K562 (cell line): ENCODE measurements around the gene PUSL1. TPM values are rescaled to one million over a fixed set of nuclear protein-coding genes. Genes with fewer than 3 reads are reported as not detected.
A peak's percentile ranks its signal among the peaks of the same experiment; 100 is the strongest.

ENCODE experiments used
- ATAC-seq: fragments of 200-7000 bp; cut with Tn5 transposase; 3 replicates; pipeline ENCODE4 v1.9.1; 2020; ENCODE audit warnings: moderate library complexity
- BruUV-seq: library from RNA; stranded (reverse); fragments of 400-500 nt; replicated peaks from 2 replicates; lab custom pipeline; 2021; lab: Mats Ljungman, UMichigan
- CTCF ChIA-PET: fragments of 300-600 bp; formaldehyde crosslinking; extraction: SDS; loops from one replicate; lab custom pipeline; 2021; ENCODE audit warnings: low intra/inter-chr PET ratio; lab: Yijun Ruan, JAX
- POLR2A ChIA-PET: fragments of 300-600, 350-650 bp; sonication (Branson Sonifier 250); formaldehyde crosslinking; extraction: SDS; loops from one replicate; lab custom pipeline; 2021; ENCODE audit warnings: antibody characterized with exemption, inconsistent platforms; lab: Yijun Ruan, JAX
- DNase-seq, 4 experiments: peaks; one replicate each; pipeline versions ENCODE4 v3.0.0 to v3.0.0-alpha.2; 2011 to 2018; ENCODE audit warnings: low spot score in 3 of 4, mixed read lengths in 3 of 4; ENCODE audit errors: extremely low read depth in 1 of 4
- FAIRE-seq: peaks from 2 replicates; lab custom pipeline; 2011; peaks lifted over from hg19 to GRCh38; lab: Jason Lieb, UNC
- H2AFZ ChIP-seq: 2 replicates; pipeline ENCODE4 v1.6.0; 2011; ENCODE audit warnings: low read depth, low read length, control low read depth, inconsistent platforms
- H3K27ac ChIP-seq: fragments of 200-600 bp; 3 replicates; pipeline ENCODE4 v1.8.0; 2011; ENCODE audit warnings: low read depth, mild to moderate bottlenecking, control low read depth, inconsistent platforms, low read length, moderate library complexity, mixed read lengths; ENCODE audit errors: extremely low read depth
- H3K27me3 ChIP-seq, 2 experiments: fragments of 300-600 bp in 1 of 2; 2 replicates in 1 of 2; 3 replicates in 1 of 2; pipeline versions ENCODE4 v1.6.0 to v1.8.0; 2011; ENCODE audit warnings: inconsistent platforms in 2 of 2, low read length in 2 of 2, mild to moderate bottlenecking in 1 of 2, mixed read lengths in 1 of 2, moderate library complexity in 1 of 2; ENCODE audit not compliant: control insufficient read depth in 2 of 2, insufficient read depth in 2 of 2
- H3K36me3 ChIP-seq: fragments of 300-600 bp; 3 replicates; pipeline ENCODE4 v1.8.0; 2011; ENCODE audit warnings: mild to moderate bottlenecking, low read length, inconsistent platforms; ENCODE audit not compliant: control insufficient read depth, insufficient read depth
- H3K4me1 ChIP-seq, 2 experiments: fragments of 200-600 bp in 1 of 2; replicated peaks in 1 of 2; 2 replicates in 1 of 2; 3 replicates in 1 of 2; pipeline versions ENCODE4 v1.5.1 to v1.8.0; 2011; ENCODE audit warnings: inconsistent platforms in 2 of 2, low read length in 2 of 2, mild to moderate bottlenecking in 1 of 2, mixed read lengths in 1 of 2, moderate library complexity in 1 of 2; ENCODE audit not compliant: control insufficient read depth in 2 of 2, insufficient read depth in 2 of 2
- H3K4me2 ChIP-seq: 2 replicates; pipeline ENCODE4 v1.6.1; 2011; ENCODE audit warnings: low read length, control low read depth, inconsistent platforms, mixed read lengths; ENCODE audit not compliant: insufficient read depth
- H3K4me3 ChIP-seq: fragments of 200-600 bp; sonication (generic), shearing (Covaris generic); 2 replicates; pipeline ENCODE4 v1.5.1; 2016; ENCODE audit warnings: control low read depth, inconsistent platforms
- H3K79me2 ChIP-seq: fragments of 200-600 bp; 3 replicates; pipeline ENCODE4 v1.8.0; 2011; ENCODE audit warnings: low read length, inconsistent platforms; ENCODE audit not compliant: control insufficient read depth, insufficient read depth
- H3K9ac ChIP-seq, 2 experiments: 2 replicates each; pipeline versions ENCODE4 v1.6.0 to v1.6.1; 2011; ENCODE audit warnings: low read depth in 2 of 2, low read length in 2 of 2, control low read depth in 1 of 2, inconsistent platforms in 1 of 2, mild to moderate bottlenecking in 1 of 2, mixed read lengths in 1 of 2; ENCODE audit not compliant: insufficient read depth in 1 of 2
- H3K9me1 ChIP-seq: one replicate; pipeline ENCODE4 v1.6.0; 2011; ENCODE audit warnings: inconsistent platforms, mild to moderate bottlenecking, low read length, moderate library complexity; ENCODE audit not compliant: control insufficient read depth, insufficient read depth
- H3K9me3 ChIP-seq: replicated peaks from 2 replicates; pipeline ENCODE4 v1.5.1; 2011; ENCODE audit warnings: low read depth, low read length, inconsistent platforms; ENCODE audit not compliant: control insufficient read depth, insufficient read depth
- H4K20me1 ChIP-seq: replicated peaks from 2 replicates; pipeline ENCODE4 v1.6.1; 2011; ENCODE audit warnings: low read length, inconsistent platforms, mixed read lengths; ENCODE audit not compliant: control insufficient read depth, insufficient read depth
- ARHGAP35 ChIP-seq: fragments of 450-650 bp; IDR thresholded peaks from 2 replicates; pipeline ENCODE4 v1.6.1; 2018; ENCODE audit not compliant: partially characterized antibody
- BCOR ChIP-seq: fragments of 450-650 bp; IDR thresholded peaks from 2 replicates; pipeline ENCODE4 v1.6.1; 2016
- CBX1 ChIP-seq: sonication (generic); IDR thresholded peaks from 2 replicates; pipeline ENCODE4 v1.6.1; 2016; ENCODE audit warnings: antibody characterized with exemption, low read depth, mild to moderate bottlenecking
- CTBP1 ChIP-seq: fragments of 450-650 bp; IDR thresholded peaks from 2 replicates; pipeline ENCODE4 v1.6.1; 2016; ENCODE audit warnings: borderline replicate concordance
- EGR1 ChIP-seq: fragments of 450-650 bp; conservative IDR thresholded peaks from 2 replicates; pipeline ENCODE4 v1.6.1; 2017; ENCODE audit warnings: mild to moderate bottlenecking
- FUS ChIP-seq: fragments of 200-400 bp; formaldehyde crosslinking; optimal IDR thresholded peaks from 2 replicates; pipeline ENCODE3; 2017; ENCODE audit warnings: low read depth, low read length
- HMGN3 ChIP-seq: IDR thresholded peaks from 2 replicates; pipeline ENCODE4 v1.6.1; 2011; ENCODE audit warnings: borderline replicate concordance, low read depth, mild to moderate bottlenecking, mixed read lengths, low read length; ENCODE audit not compliant: insufficient read length; ENCODE audit errors: extremely low read depth
- MEIS2 ChIP-seq: fragments of 450-650 bp; IDR thresholded peaks from 2 replicates; pipeline ENCODE4 v1.6.1; 2014; ENCODE audit warnings: mild to moderate bottlenecking; ENCODE audit not compliant: partially characterized antibody
- MLLT1 ChIP-seq, 2 experiments: fragments of 450-650 bp; IDR thresholded peaks; 2 replicates each; pipeline ENCODE4 v1.6.1; 2016
- MYNN ChIP-seq, 2 experiments: sonication (generic); formaldehyde crosslinking in 1 of 2; IDR thresholded peaks; 2 replicates each; pipeline versions ENCODE4 v1.5.0 to v1.6.1; 2016 to 2020; ENCODE audit warnings: antibody characterized with exemption in 1 of 2, missing genetic modification reagents in 1 of 2
- NELFE ChIP-seq: IDR thresholded peaks from 2 replicates; pipeline ENCODE4 v1.6.1; 2011; ENCODE audit warnings: mild to moderate bottlenecking; ENCODE audit not compliant: insufficient read depth, insufficient read length
- NR2C1 ChIP-seq, 2 experiments: fragments of 450-650 bp; IDR thresholded peaks; 2 replicates each; pipeline ENCODE4 v1.6.1; 2017; ENCODE audit warnings: mild to moderate bottlenecking in 2 of 2, antibody characterized with exemption in 1 of 2, inconsistent platforms in 1 of 2, missing compliant biosample characterization in 1 of 2, missing genetic modification characterization in 1 of 2
- POLR2A ChIP-seq: fragments of 450-650 bp; conservative IDR thresholded peaks from 2 replicates; pipeline ENCODE4 v1.6.1; 2016
- POLR2AphosphoS2 ChIP-seq: IDR thresholded peaks from 2 replicates; pipeline ENCODE4 v1.6.1; 2012; ENCODE audit warnings: low read length, improper control_type of control experiment
- POLR2AphosphoS5 ChIP-seq: IDR thresholded peaks from 2 replicates; pipeline ENCODE4 v1.6.1; 2011; ENCODE audit warnings: mild to moderate bottlenecking, low read depth, low read length, moderate library complexity; ENCODE audit not compliant: control insufficient read depth, insufficient read depth
- POLR2G ChIP-seq: fragments of 200-400 bp; formaldehyde crosslinking; IDR thresholded peaks from 2 replicates; pipeline ENCODE4 v1.6.1; 2017; ENCODE audit warnings: low read depth, mild to moderate bottlenecking, antibody characterized with exemption, low read length, moderate library complexity
- RFX7 ChIP-seq: fragments of 250-450 bp; sonication (Bioruptor Pico); IDR thresholded peaks from 2 replicates; pipeline ENCODE4 v1.5.1; 2021; ENCODE audit warnings: mild to moderate bottlenecking
- SIRT6 ChIP-seq: IDR thresholded peaks from one replicate; pipeline ENCODE4 v1.6.1; 2012; ENCODE audit warnings: low read depth, mild to moderate bottlenecking, control low read depth, inconsistent platforms, low read length, moderate library complexity
- SUPT5H ChIP-seq: fragments of 450-650 bp; IDR thresholded peaks from 2 replicates; pipeline ENCODE4 v1.6.1; 2016
- ZBTB33 ChIP-seq: sonication (generic); formaldehyde crosslinking; IDR thresholded peaks from 2 replicates; pipeline ENCODE4 v1.8.1; 2023; ENCODE audit warnings: mild to moderate bottlenecking, missing genetic modification reagents
- ZNF431 ChIP-seq: sonication (generic); formaldehyde crosslinking; IDR thresholded peaks from 2 replicates; pipeline ENCODE4 v1.8.0; 2022; ENCODE audit warnings: mild to moderate bottlenecking, missing genetic modification reagents
- WGBS: fragments of 100-300 bp; shearing (Covaris generic); methylation state at CpG from one replicate; pipeline ENCODE4 v1.1.6; 2016; ENCODE audit warnings: low coverage, mixed read lengths; ENCODE audit not compliant: insufficient coverage; ENCODE audit errors: missing lambda C conversion rate; 5-methylcytosine and 5-hydroxymethylcytosine counted together
- in situ Hi-C: fragments of 300-500 bp; cut with MboI; formaldehyde crosslinking; loops from 4 replicates; pipeline ENCODE4 v1.15.0; 2018; ENCODE audit warnings: inconsistent platforms, mixed read lengths
- intact Hi-C: fragments of 100-400 bp; cut with micrococcal nuclease; formaldehyde crosslinking; loops from 2 replicates; pipeline ENCODE4 v1.14.2; 2022
- polyA plus RNA-seq, 8 experiments: library from polyadenylated mRNA; depleted of rRNA in 4 of 8; stranded (reverse) in 5 of 8; unstranded in 3 of 8; fragments of >200 nt; fragmentation: Nextera tagmentation in 2 of 8; fragmentation: Illumina TruSeq in 1 of 8; extraction: Ambion mirVana in 2 of 8; extraction: Trizol in 1 of 8; gene quantifications; 2 replicates each; pipeline versions ENCODE4 v1.2.1 to v1.2.3, GENCODE V29; 2011 to 2014; ENCODE audit warnings: inconsistent platforms in 1 of 8, missing spikeins in 1 of 8
- total RNA-seq, 7 experiments: library from RNA; depleted of rRNA in 6 of 7; stranded (reverse); fragments of >200 nt in 6 of 7; fragmentation: Illumina TruSeq in 2 of 7; extraction: Trizol in 2 of 7; gene quantifications; 2 replicates each; pipeline versions ENCODE4 v1.2.1 to v1.2.3, GENCODE V29; 2011 to 2021; ENCODE audit warnings: low replicate concordance in 1 of 7

PUSL1 gene
- total and polyA plus RNA-seq, 9 of the 15 experiments (the other 6 are each of a cell fraction or from before 2014, with no cell fraction given): 0.62 to 86.9 (median 13.6) TPM

- no TSS peak for BruUV-seq
- Histone ChIP-seq H2AFZ (no peak overlapping the region), H3K9me3 (peaks cover 6% of the 10 kb centered on the region), H3K4me3 (no peak overlapping the region), H3K27me3 (no peaks in the 10 kb centered on the region), H3K27ac (no peak overlapping the region), H3K79me2 (no peaks in the 10 kb centered on the region), H3K9ac (no peak overlapping the region), H3K9me1 (peaks cover 4% of the 10 kb centered on the region), H3K36me3 (peaks cover 38% of the 10 kb centered on the region; the same call in 1 of the 3 replicates), H4K20me1 (peaks cover 12% of the 10 kb centered on the region; the same call in 1 of the 2 replicates), H3K4me2 (no peak overlapping the region), H3K4me1 (peaks cover 0 to 94% of the 10 kb centered on the region in 2 experiments; a peak in 2 of 5 replicates)
- TF ChIP-seq RFX7 (CRISPR knock-in tag) (no peak), CTBP1 (no peak), HMGN3 (peak; percentile 37), EGR1 (no peak), NELFE (no peak), POLR2AphosphoS2 (0 out of 2 replicates have a peak, but pooled peaks have one; percentile 71), MYNN (IDR thresholded peaks at IDR 0.05) (0 out of 2 replicates have a peak, but pooled peaks have one; percentile 12), MYNN (CRISPR knock-in tag; IDR thresholded peaks at IDR 0.05) (no peak), POLR2AphosphoS5 (0 out of 2 replicates have a peak, but pooled peaks have one; percentile 11), ARHGAP35 (no peak), FUS (peak; percentile 36), MEIS2 (no peak), NR2C1 (IDR thresholded peaks at IDR 0.05) (no peak), NR2C1 (tag; IDR thresholded peaks at IDR 0.05) (0 out of 2 replicates have a peak, but pooled peaks have one; percentile 16), ZNF431 (no peak), BCOR (no peak), POLR2G (peak; percentile 69), SUPT5H (peak; percentile 37; the same call in 1 of the 2 replicates), CBX1 (no peak), SIRT6 (peak; percentile 21), MLLT1 (IDR thresholded peaks at IDR 0.05) (no peak), ZBTB33 (CRISPR knock-in tag) (peak; percentile 92), POLR2A (peak; percentile 27; the same call in 1 of the 2 replicates)
- WGBS: 90% methylated on average over 46 of the region's 57 CpGs
- ATAC-seq (no peak), DNase-seq (no peak), FAIRE-seq (no peak)
- in situ Hi-C loops: no loop called here
- intact Hi-C loops: no loop called here
- CTCF ChIA-PET: no interaction called here
- POLR2A ChIA-PET: interaction anchor here (0.7 to 1.7 kb wide), 5 partner anchors 10 to 43 kb away, joined by 3 to 9 read pairs (median 4); partner anchors contain the start of gene AURKAIP1
These were observed 23.8 kb downstream of the PUSL1 start for GRCh38 chr1:1332031-1332755.
